HG03520 (cell line): ENCODE measurements around the gene NTRK2.
A peak's percentile ranks its signal among the peaks of the same experiment; 100 is the strongest.

Experiments used
- ATAC-seq: cut with Tn5 transposase; IDR thresholded peaks from one replicate; pipeline ENCODE4 v1.9.1; 2021; ENCODE audit warnings: mild to moderate bottlenecking, moderate library complexity; ENCODE audit not compliant: unreplicated experiment

The NTRK2 gene

DNA sequence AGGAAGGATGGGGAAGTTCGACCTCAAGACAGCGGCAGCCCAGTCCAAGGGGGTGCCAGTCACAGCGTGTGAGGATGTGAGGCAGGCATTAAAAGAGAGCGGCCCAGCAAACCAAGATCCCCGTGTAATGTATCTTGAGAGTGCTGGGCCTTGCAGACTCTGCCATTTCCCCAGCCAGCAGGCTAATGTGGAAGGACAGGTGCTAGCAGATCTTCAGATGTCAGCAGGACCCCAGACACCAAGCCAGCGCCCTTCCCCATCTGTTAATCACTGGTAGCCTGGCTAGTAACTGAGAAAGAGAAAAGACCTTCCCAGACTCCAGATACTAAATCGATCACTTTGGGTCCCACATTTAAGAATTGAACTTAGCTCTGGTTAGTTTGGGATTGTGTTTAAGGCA lies 62.2 kb downstream of the NTRK2 start:
- ATAC-seq = no peak

- ATAC-seq = no peak
These were observed 66.6 kb downstream of the NTRK2 start for GRCh38 chr9:84736081-84736480.

- ATAC-seq = no peak
These were observed 67.0 kb downstream of the NTRK2 start for GRCh38 chr9:84736536-84736935.

- ATAC-seq = no peak
These were observed 68.8 kb downstream of the NTRK2 start for GRCh38 chr9:84738353-84738752.

DNA sequence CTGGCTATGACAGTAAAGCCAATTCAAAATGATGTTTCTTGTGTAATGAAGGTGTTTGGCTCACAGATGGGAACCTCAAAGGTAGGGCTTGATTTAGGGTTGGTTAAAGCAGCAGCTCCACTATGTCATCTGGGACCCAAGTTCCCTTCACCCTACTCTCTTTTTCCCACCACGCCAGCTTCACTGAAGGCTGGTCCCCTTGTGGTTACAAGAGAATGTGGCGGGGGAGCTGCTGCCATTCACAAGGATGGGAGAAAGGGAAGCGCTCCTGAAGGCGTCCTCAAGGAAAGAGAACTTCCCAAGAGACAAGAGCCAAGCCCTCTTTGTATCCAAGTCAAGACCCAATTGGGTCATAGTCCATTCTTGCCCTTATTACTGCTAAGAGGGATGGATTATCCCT lies 72.7 kb downstream of the NTRK2 start:
- ATAC-seq = no peak

DNA sequence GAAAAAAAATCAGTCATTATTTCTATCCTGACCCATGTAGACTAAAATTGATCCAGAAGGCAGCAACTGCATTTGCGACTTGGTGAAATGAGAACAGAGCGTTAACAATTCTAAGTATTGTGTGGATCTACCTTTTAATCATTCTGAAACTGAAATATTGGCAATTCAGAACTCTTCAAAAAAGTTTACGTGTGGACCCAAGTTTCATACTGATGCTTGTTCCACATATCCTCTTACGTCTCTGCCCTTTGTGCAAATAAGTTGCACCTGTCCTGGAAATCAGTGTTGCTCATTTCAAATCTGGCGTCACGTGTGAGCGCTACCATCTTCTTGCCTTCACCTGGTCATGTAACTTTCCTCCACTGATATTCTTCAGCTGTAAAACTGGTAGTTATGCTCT lies 74.7 kb downstream of the NTRK2 start:
- peak; percentile 64 for ATAC-seq

DNA sequence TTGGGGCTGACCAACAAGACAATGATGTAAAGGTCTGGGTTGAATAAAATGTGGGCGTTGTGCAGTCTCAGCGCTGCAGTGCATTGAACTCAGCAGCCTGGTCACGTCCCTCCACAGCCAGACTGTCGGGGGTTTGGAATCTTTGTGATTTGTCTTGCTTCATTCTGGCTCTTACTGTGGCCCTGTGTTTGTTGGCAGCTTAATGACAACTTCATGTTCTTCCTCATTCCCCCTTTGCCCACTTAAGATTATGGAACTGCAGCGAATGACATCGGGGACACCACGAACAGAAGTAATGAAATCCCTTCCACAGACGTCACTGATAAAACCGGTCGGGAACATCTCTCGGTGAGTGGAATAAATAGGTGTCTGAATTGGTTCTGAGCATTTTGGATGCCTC lies 75.2 kb downstream of the NTRK2 start:
- ATAC-seq = no peak

GRCh38 chr9:84748112-84748511 lies 78.6 kb downstream of the NTRK2 start:
- peak; percentile 42 for ATAC-seq

GRCh38 chr9:84750152-84750865 lies 80.8 kb downstream of the NTRK2 start:
- no peak for ATAC-seq

DNA sequence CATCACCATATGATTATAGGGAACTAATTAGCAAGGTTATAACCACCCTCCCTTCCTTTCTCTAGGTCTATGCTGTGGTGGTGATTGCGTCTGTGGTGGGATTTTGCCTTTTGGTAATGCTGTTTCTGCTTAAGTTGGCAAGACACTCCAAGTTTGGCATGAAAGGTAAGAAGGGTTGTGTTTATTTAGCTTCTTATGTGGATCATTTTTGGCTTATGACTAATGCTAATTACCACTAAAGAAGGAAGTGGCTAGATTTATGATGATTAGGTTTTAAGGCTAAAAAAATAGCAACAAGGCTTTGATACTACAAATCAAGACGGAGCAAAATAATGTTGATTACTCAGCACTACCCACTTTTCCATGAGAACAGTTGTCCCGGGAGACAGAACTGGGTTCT lies 82.4 kb downstream of the NTRK2 start:
- no peak for ATAC-seq

- ATAC-seq = peak; percentile 42
These were observed 84.9 kb downstream of the NTRK2 start for GRCh38 chr9:84754461-84754860.

DNA sequence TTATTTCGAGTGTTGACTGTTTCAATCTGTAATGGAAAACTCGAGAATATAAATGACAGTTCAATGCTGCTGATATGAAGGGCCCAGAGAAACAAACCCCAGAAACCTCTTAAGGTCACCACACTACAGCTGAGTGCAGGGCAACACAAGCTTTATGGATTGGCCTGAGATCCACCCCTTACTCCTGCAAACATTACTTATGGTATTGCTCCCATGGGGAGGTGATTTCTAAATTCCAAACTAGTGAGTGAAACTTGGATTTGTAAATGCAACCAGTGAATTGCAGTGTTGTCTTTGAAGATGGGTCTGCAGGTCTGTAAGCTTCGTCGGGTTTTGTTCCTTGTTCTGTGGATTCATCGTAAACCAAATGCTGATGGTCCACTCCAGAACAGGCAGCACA lies 85.4 kb downstream of the NTRK2 start:
- ATAC-seq = no peak

DNA sequence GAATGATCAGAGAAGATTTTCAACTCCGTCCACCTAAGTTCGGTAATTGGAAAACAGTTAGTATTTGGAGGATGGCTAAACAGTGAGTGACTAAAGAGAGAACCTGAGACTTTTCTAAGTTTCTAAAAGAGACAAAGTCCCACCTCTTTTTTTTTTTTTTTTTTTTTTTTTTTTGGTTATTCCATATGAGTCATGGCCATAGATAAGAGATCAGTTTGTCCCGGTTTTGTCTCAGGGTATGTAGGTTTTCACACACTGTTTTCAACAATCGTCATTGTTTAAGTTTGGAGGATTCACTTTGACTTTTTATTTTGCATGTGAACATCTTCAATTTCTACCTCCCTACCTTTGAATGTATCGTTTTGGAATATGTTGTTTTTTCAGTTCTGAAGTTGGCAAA lies 85.9 kb downstream of the NTRK2 start:
- ATAC-seq = no peak

DNA sequence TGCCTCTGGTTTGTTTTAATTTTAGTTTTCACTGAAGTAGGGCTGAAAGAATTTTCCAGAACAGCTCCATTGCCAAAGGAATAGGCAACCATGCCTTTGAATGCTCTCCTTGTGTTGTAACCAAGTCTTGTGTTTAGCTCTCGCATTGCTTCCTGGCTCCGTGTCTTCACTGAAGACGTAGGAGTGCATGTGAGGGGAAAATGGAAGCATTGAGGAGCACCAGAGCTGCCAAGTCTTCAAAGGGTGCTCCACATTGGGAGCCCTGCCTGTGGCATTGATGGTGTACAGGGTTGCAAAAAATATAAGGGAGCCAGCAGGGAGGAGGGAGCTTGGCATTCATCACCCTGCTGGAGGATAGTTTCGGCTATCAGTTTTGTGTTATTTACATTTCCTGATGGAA lies 86.6 kb downstream of the NTRK2 start:
- no peak for ATAC-seq

DNA sequence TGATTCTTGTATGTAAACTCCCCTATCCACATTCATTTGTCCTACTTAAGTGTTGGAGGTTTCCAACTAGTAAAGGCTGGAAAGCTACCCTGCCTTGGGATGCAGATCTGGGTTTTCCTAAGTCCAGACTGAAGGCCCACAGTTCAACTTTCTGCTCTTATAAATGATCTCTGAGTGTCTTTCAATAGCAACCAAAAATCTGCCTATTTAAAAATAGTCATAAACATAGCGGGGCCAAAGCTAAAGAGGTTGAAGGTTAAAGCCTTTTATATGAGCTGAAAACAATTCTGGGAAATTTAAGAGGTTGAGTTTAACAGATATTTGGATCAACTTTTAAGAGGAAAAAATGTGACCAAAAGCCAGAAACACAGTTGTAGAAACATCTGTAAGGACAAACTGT lies 87.2 kb downstream of the NTRK2 start:
- ATAC-seq = no peak

DNA sequence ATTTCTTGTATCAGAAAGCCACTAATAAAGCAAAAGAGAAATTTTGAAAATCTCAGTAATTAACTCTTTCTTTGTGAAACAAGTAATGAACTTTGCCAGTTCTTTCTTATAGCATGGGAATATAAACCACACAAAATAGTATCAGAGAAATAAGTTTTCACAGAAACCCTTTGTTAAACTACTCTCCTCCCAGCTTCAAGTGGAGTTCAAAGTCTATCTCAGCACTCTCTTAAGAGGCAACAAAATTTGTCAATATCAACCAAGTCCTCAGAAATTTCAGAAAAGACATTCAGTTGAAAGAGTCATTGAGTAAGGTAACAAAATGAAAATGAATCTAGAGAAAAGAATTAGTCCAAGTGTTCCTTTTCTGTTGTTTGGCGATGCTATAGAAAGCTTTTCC lies 89.3 kb downstream of the NTRK2 start:
- ATAC-seq = peak; percentile 7

DNA sequence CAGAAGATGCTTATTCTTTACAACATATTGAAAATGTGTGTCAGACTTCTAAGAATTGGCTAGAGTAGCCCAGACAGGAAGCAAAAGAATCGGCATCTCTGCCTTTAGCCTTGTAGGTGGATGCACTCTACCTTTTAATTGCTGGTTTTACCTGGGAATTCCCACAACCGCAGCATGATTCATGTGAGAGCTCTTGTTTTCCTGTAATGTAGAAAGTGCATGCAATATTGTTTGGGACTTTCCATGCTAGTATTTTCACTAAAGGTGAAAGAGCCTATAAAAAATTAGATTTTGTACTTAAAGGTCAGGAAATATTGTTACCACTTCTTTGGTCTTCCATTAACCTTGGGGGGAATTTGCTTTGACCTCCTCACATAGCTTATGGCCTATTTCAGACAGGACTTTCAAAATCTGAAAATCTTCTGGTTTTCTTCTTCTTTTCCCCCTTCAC lies 89.8 kb downstream of the NTRK2 start:
- peak; percentile 53 for ATAC-seq

DNA sequence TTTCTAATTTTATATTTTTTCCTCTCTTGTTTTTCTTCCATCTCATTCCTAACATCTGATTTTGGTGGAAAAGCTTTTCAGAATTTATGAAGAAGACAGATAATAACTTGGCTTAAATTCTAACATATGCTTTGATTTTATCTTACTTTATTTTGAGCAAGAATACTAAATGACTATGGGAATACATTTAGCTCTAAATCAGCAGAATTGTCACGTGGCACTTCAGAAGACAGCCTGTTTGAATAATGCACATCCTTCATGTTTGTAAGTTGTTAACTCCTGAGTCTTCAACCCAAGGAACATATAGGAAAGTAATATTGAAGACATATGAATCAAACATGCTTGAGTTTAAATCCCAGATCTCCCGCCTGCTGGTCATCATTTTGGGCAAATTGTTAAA lies 90.3 kb downstream of the NTRK2 start:
- no peak for ATAC-seq

DNA sequence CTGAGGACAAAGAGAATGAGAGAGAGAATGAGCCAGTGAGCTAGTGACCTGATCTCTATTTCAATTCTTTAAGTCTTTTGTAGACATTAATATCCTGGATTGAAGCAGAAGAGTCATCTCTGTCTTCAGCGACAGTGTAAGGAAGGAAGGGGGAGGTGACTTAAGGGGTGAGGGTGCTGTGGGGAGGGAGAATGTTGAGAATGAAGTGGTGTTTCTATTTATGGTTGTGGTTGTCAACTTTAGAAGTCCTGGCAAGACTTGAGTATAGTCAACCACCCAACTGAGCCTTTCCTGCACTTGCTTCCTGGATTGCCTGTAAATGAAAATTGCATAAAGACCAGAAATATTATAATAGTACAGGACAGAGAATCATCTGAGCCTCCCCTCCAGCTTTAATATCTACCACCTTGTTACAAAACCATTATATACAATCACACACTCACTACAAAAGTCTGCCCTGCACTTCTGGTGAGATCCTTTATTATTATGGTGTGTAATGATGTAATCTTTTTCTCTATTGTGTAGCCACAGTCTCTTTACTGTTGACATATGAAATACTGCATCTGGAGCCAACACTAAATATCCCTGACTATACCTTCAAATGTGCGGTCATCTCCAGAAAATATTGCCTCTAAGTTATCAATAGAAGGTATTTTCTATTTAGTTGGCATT lies 91.7 kb downstream of the NTRK2 start:
- peak; percentile 40 for ATAC-seq

GRCh38 chr9:84772511-84772910 lies 103.0 kb downstream of the NTRK2 start:
- ATAC-seq = no peak

DNA sequence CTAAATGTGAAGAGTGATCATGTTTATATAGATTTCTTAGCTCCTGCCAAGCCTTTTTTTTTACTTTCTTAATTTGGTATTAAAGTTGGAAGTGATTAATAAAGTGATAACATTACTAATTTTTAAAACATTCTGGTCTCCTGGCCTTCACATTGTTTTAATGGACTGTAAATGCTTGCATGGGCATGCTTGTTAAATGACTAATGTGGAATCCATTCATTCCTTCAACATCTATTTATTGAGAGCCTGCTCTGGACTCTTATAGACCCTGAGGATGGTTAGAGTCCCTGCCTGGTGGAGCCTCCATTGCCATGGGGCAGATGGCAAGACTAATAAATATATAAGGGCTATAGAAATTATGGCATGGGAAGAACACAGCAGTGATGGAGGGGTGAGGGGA lies 103.5 kb downstream of the NTRK2 start:
- ATAC-seq = no peak

DNA sequence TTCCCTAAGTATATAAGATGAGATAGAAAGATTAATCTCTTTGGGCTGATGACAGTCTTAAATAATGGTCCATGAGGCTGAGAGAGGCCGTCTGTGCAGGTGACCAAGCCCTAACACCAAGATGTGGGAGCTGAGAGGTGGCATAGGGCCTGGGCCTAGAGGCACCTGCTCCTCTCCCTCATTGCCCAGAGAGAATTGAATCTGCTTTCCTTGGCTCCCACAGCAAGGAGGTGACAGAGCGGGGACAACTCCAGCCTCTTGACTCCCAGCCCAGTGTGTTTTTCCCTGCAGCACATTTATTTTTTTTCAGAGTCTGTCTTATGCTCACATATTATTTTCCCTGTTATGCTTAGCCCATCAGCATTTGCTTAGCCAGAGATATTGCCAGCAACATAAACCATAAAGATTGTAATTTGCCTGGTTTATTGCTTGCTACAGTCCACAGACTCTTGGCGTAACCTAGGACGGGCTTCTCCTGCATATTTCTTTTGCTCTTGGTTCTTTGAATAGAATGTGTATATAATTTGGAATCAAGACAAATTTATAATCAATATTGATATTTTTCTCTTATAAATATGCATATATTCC lies 105.6 kb downstream of the NTRK2 start:
- ATAC-seq = no peak
